ENCODE results near the gene GTF3A.

The GTF3A gene

DNA sequence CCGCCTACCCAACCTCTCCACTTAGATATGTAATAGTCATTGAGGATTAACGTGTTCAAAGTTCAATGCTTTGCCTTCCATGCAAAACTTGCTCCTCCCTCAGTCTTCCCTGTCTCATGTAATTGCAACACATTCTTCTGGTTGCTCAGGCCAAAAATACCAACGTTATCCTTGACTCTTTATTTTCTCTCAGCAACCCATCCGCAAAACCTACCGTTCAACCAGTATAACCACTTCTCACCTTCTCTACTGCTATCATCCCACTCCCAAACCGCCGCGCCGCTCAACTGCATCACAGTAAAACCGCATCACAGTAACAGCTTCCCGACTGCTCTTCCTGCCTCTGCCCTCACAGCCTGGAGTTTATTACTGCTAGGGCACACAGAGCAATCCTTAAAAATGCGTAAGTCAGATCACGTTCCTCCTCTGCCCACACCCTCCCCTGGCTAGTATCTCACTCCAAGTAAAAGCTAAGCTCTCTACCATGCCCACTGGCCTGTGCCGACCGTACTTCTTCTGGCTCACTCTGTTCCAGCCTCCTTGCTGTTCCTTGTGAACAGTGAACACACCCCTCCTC, 17.7 kb downstream of the GTF3A start:
- Histone ChIP-seq H3K27me3 (ENCODE audit: insufficient read depth, poor library complexity, severe bottlenecking) (no peaks in the 10 kb centered on the region), H3K27ac (replicated peaks) (no peak overlapping the region), H3K4me3 (replicated peaks; ENCODE audit: insufficient read depth, low read length) (no peak overlapping the region)
- peak in 1 of 2 experiments; percentile 36 for DNase-seq (ENCODE audit: low read depth in 1 of 2, low spot score in 1 of 2)
- TF ChIP-seq, protein P1, sequence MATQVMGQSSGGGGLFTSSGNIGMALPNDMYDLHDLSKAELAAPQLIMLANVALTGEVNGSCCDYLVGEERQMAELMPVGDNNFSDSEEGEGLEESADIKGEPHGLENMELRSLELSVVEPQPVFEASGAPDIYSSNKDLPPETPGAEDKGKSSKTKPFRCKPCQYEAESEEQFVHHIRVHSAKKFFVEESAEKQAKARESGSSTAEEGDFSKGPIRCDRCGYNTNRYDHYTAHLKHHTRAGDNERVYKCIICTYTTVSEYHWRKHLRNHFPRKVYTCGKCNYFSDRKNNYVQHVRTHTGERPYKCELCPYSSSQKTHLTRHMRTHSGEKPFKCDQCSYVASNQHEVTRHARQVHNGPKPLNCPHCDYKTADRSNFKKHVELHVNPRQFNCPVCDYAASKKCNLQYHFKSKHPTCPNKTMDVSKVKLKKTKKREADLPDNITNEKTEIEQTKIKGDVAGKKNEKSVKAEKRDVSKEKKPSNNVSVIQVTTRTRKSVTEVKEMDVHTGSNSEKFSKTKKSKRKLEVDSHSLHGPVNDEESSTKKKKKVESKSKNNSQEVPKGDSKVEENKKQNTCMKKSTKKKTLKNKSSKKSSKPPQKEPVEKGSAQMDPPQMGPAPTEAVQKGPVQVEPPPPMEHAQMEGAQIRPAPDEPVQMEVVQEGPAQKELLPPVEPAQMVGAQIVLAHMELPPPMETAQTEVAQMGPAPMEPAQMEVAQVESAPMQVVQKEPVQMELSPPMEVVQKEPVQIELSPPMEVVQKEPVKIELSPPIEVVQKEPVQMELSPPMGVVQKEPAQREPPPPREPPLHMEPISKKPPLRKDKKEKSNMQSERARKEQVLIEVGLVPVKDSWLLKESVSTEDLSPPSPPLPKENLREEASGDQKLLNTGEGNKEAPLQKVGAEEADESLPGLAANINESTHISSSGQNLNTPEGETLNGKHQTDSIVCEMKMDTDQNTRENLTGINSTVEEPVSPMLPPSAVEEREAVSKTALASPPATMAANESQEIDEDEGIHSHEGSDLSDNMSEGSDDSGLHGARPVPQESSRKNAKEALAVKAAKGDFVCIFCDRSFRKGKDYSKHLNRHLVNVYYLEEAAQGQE (IDR thresholded peaks at IDR 0.05; ENCODE audit: insufficient replicate concordance, low read depth) = no peak
- TF ChIP-seq SPI1 (IDR thresholded peaks at IDR 0.05; ENCODE audit: borderline replicate concordance, low read depth) (no peak), POLR2AphosphoS5 (IDR thresholded peaks at IDR 0.05; ENCODE audit: low read depth) (no peak), GABPA (IDR thresholded peaks at IDR 0.05; ENCODE audit: low read depth) (no peak)
- TF ChIP-seq, protein P2, sequence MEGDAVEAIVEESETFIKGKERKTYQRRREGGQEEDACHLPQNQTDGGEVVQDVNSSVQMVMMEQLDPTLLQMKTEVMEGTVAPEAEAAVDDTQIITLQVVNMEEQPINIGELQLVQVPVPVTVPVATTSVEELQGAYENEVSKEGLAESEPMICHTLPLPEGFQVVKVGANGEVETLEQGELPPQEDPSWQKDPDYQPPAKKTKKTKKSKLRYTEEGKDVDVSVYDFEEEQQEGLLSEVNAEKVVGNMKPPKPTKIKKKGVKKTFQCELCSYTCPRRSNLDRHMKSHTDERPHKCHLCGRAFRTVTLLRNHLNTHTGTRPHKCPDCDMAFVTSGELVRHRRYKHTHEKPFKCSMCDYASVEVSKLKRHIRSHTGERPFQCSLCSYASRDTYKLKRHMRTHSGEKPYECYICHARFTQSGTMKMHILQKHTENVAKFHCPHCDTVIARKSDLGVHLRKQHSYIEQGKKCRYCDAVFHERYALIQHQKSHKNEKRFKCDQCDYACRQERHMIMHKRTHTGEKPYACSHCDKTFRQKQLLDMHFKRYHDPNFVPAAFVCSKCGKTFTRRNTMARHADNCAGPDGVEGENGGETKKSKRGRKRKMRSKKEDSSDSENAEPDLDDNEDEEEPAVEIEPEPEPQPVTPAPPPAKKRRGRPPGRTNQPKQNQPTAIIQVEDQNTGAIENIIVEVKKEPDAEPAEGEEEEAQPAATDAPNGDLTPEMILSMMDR (IDR thresholded peaks at IDR 0.05; ENCODE audit: insufficient read depth, low read length) = no peak

DNA sequence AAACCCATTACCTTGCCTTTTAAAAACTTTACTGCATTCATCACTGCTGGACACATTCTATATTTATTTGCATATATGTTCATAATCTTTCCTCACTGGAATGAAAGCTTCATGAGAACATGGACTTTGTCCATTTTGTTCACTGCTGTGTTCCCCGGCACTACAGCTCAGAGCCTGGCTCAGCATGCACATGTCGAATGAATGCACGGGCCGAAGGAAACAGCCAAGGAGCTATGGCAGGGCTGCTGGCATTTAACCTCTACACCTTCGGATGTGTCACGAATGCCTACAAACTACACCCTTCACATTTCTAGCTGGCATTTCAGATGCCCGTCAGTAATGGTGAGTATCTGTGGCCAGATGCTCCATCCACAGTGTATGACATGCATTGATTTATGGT, 18.4 kb downstream of the GTF3A start:
- TF ChIP-seq SPI1 (IDR thresholded peaks at IDR 0.05; ENCODE audit: borderline replicate concordance, low read depth) (no peak), POLR2AphosphoS5 (IDR thresholded peaks at IDR 0.05; ENCODE audit: low read depth) (no peak), GABPA (IDR thresholded peaks at IDR 0.05; ENCODE audit: low read depth) (no peak)
- TF ChIP-seq, protein P2 (IDR thresholded peaks at IDR 0.05; ENCODE audit: insufficient read depth, low read length) = no peak
- no peak for DNase-seq (ENCODE audit: low read depth in 1 of 2, low spot score in 1 of 2)
- Histone ChIP-seq H3K27ac (replicated peaks) (no peak overlapping the region), H3K4me3 (replicated peaks; ENCODE audit: insufficient read depth, low read length) (no peak overlapping the region), H3K27me3 (ENCODE audit: insufficient read depth, poor library complexity, severe bottlenecking) (no peaks in the 10 kb centered on the region)

DNA sequence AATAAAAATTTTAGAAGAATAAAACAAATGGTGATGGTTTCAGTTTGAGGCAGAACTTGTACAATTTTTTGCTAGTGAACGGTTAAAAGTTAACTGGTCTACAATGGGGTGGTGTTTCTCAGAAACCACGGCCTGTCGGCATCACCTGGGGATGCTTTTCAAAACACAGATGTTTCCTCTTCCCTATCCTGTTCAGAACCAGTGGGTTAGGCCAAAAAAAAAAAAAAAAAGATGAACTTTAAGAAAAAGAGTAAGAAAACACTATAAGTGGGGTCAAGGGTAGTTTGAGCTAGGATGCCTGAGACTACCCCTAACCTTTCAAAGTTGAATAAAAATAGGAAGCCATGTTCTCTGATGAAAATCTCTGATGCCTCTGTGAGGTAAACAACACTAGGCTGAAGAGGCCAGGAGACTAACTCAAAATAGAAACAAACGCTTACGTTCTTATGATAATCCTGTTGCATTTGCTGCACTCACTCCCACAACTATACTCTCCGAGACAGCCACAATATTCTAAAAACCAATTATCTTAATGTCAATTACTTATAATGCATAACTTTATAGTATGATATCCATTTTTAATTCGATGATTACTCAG, 22.7 kb downstream of the GTF3A start:
- TF ChIP-seq, protein P1 (IDR thresholded peaks at IDR 0.05; ENCODE audit: insufficient replicate concordance, low read depth) = no peak
- TF ChIP-seq, protein P2 (IDR thresholded peaks at IDR 0.05; ENCODE audit: insufficient read depth, low read length) = no peak
- TF ChIP-seq SPI1 (IDR thresholded peaks at IDR 0.05; ENCODE audit: borderline replicate concordance, low read depth) (no peak), GABPA (IDR thresholded peaks at IDR 0.05; ENCODE audit: low read depth) (no peak), POLR2AphosphoS5 (IDR thresholded peaks at IDR 0.05; ENCODE audit: low read depth) (no peak)
- H3K4me3 ChIP-seq (replicated peaks; ENCODE audit: insufficient read depth, low read length) = no peak overlapping the region
- H3K27me3 ChIP-seq (ENCODE audit: insufficient read depth, poor library complexity, severe bottlenecking) = no peaks in the 10 kb centered on the region
- DNase-seq (ENCODE audit: low read depth in 1 of 2, low spot score in 1 of 2) = peak in 1 of 2 experiments; percentile 33
- 0 out of 2 replicates have a peak overlapping the region, but pooled peaks have one; percentile 20 for H3K27ac ChIP-seq (replicated peaks)
